ENCODE measurements around the gene TRIM5. TPM values are rescaled to one million over a fixed set of nuclear protein-coding genes. Genes with fewer than 3 reads are reported as not detected.
"Not testable (repeated sequence)": the region's sequence is repeated elsewhere in the genome, so short reads cannot be mapped to it uniquely, and the experiment has no call there.

The TRIM5 gene
- total RNA-seq, 1 experiment from 2014 or later: 21.9 TPM

DNA sequence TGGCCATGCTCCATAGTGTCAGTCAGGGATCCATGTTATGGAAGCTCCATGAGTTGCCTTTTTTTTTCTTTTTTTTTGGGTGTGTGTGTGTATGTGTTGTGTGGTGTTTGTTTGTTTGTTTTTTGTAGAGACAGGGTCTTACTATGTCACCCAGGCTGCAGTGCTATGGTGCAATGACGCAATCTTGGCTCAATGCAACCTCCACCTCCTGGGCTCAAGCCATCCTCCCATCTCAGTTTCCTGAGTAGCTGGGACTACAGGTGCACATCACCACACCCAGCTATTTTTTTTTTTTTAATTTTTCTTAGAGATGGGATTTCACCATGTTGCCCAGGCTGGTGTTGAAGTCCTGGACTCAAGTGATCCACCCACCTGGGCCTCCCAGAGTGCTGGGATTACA, 3.6 kb upstream of the TRIM5 start:
- Histone ChIP-seq H3K9me3 (no peaks in the 10 kb centered on the region), H3K4me3 (ENCODE audit: low read depth, low read length) (no peak overlapping the region), H3K27me3 (replicated peaks; ENCODE audit: control insufficient read depth, insufficient read depth, low read length) (no peaks in the 10 kb centered on the region), H3K36me3 (ENCODE audit: control insufficient read depth, insufficient read depth, low read length) (no peaks in the 10 kb centered on the region), H3K4me1 (peaks cover 30% of the 10 kb centered on the region)
- no peak overlapping the region for H3K4me3 Mint-ChIP-seq (ENCODE audit: unreplicated experiment)
- POLR2A ChIA-PET: no interaction called here
- DNase-seq: no peak
- H3K27ac Mint-ChIP-seq (ENCODE audit: unreplicated experiment): no peak overlapping the region
- H3K27me3 Mint-ChIP-seq (ENCODE audit: insufficient read depth, unreplicated experiment): no peaks in the 10 kb centered on the region
- TF ChIP-seq, protein P1, sequence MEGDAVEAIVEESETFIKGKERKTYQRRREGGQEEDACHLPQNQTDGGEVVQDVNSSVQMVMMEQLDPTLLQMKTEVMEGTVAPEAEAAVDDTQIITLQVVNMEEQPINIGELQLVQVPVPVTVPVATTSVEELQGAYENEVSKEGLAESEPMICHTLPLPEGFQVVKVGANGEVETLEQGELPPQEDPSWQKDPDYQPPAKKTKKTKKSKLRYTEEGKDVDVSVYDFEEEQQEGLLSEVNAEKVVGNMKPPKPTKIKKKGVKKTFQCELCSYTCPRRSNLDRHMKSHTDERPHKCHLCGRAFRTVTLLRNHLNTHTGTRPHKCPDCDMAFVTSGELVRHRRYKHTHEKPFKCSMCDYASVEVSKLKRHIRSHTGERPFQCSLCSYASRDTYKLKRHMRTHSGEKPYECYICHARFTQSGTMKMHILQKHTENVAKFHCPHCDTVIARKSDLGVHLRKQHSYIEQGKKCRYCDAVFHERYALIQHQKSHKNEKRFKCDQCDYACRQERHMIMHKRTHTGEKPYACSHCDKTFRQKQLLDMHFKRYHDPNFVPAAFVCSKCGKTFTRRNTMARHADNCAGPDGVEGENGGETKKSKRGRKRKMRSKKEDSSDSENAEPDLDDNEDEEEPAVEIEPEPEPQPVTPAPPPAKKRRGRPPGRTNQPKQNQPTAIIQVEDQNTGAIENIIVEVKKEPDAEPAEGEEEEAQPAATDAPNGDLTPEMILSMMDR (IDR thresholded peaks at IDR 0.05; ENCODE audit: insufficient read depth in 1 of 2, low read depth in 1 of 2, low read length in 1 of 2, severe bottlenecking in 1 of 2, unreplicated experiment in 1 of 2): no peak
- no peaks in the 10 kb centered on the region for H3K9me3 Mint-ChIP-seq (ENCODE audit: unreplicated experiment)
- intact Hi-C loops (cut with micrococcal nuclease; ENCODE audit: unreplicated experiment): no loop called here
- H3K4me1 Mint-ChIP-seq (ENCODE audit: low read depth, unreplicated experiment): peaks cover 31% of the 10 kb centered on the region
- CTCF ChIA-PET: interaction anchor here (0.6 kb wide), 1 partner anchor 239 kb away, joined by 3 read pairs; the partner anchor contains the start of gene OR51I2
- peaks cover 17% of the 10 kb centered on the region for H3K36me3 Mint-ChIP-seq (ENCODE audit: insufficient read depth, unreplicated experiment)
- no TSS peak for BruUV-seq (replicated peaks)

DNA sequence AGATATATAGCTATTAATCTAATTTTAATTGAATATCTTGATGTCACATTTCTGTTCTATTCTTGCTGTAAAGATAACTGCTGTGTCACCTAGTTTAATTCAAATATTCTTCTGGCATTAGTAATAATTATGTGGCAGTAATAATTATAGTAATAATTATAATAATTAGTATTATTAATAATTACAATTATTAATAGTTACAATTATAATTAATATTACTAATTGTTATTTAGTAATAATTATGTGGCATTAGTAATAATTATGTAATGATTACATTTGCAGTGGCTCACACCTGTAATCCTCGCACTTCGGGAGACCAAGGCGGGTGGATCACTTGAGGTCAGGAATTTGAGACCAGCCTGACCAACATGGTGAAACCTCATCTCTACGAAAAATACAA, 1.6 kb upstream of the TRIM5 start:
- Histone ChIP-seq H3K9me3 (no peaks in the 10 kb centered on the region), H3K4me3 (ENCODE audit: low read depth, low read length) (no peak overlapping the region), H3K4me1 (peaks cover 26% of the 10 kb centered on the region), H3K36me3 (ENCODE audit: control insufficient read depth, insufficient read depth, low read length) (no peaks in the 10 kb centered on the region), H3K27me3 (replicated peaks; ENCODE audit: control insufficient read depth, insufficient read depth, low read length) (no peaks in the 10 kb centered on the region)
- Mint-ChIP-seq H3K4me3 (ENCODE audit: unreplicated experiment) (no peak overlapping the region), H3K36me3 (ENCODE audit: insufficient read depth, unreplicated experiment) (peaks cover 19% of the 10 kb centered on the region), H3K27me3 (ENCODE audit: insufficient read depth, unreplicated experiment) (no peaks in the 10 kb centered on the region), H3K27ac (ENCODE audit: unreplicated experiment) (no peak overlapping the region), H3K4me1 (ENCODE audit: low read depth, unreplicated experiment) (peaks cover 32% of the 10 kb centered on the region), H3K9me3 (ENCODE audit: unreplicated experiment) (no peaks in the 10 kb centered on the region)
- TF ChIP-seq, protein P1 (IDR thresholded peaks at IDR 0.05; ENCODE audit: insufficient read depth in 1 of 2, low read depth in 1 of 2, low read length in 1 of 2, severe bottlenecking in 1 of 2, unreplicated experiment in 1 of 2): no peak
- no peak for DNase-seq
- ChIA-PET CTCF (no interaction called here), POLR2A (no interaction called here)
- intact Hi-C loops (cut with micrococcal nuclease; ENCODE audit: unreplicated experiment): no loop called here
- BruUV-seq (replicated peaks): no TSS peak

DNA sequence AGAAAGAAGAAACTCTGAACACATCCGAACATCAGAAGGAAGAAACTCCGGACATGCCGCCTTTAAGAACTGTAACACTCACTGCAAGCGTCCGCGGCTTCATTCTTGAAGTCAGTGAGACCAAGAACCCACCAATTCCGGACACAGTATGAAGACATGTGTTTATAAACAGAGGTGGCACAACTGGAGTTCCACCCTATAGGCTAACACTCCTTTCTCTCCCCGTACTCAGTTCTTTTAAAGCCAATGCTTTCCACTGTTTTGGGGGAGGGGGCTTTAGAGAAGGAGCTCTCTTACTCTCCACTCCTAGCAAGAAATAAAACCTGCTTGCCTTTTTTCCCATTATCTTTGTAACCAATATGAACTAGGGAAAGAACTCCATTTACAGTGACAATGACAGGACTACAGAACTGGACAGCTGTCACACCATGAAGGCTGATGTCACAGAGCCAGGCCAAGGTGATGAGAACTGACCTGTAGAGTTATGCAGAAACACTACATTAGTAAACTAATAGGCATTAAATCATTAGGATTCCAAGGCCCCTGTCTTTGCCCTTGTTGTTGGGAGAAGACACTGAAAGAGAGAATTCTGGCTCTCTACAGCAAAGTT, 733 bp downstream of the TRIM5 start:
- Histone ChIP-seq H3K27me3 (replicated peaks; ENCODE audit: control insufficient read depth, insufficient read depth, low read length) (no peaks in the 10 kb centered on the region), H3K36me3 (ENCODE audit: control insufficient read depth, insufficient read depth, low read length) (no peaks in the 10 kb centered on the region), H3K4me3 (ENCODE audit: low read depth, low read length) (peak overlapping the region; percentile 35), H3K4me1 (peaks cover 10% of the 10 kb centered on the region; the same call in 1 of the 2 replicates), H3K9me3 (no peaks in the 10 kb centered on the region)
- TF ChIP-seq, protein P1 (IDR thresholded peaks at IDR 0.05; ENCODE audit: insufficient read depth in 1 of 2, low read depth in 1 of 2, low read length in 1 of 2, severe bottlenecking in 1 of 2, unreplicated experiment in 1 of 2): no peak
- ChIA-PET POLR2A (interaction anchor here (0.7 to 1.3 kb wide), 2 partner anchors 23 to 63 kb away, joined by 3 to 6 read pairs; no protein-coding TSS in a partner anchor), CTCF (interaction anchor here (1.1 to 2.0 kb wide), 5 partner anchors 61 to 207 kb away, joined by 5 to 12 read pairs (median 7); no protein-coding TSS in a partner anchor)
- H3K27me3 Mint-ChIP-seq (ENCODE audit: insufficient read depth, unreplicated experiment): no peaks in the 10 kb centered on the region
- no peak for DNase-seq
- intact Hi-C loops (cut with micrococcal nuclease; ENCODE audit: unreplicated experiment): loop anchor here (1.0 to 2.0 kb wide), 2 partner anchors 83 to 124 kb away; partner anchors contain the start of gene OR52N2
- BruUV-seq (replicated peaks): TSS peak; percentile 94
- no peaks in the 10 kb centered on the region for H3K9me3 Mint-ChIP-seq (ENCODE audit: unreplicated experiment)
- peak overlapping the region; percentile 95 for H3K27ac Mint-ChIP-seq (ENCODE audit: unreplicated experiment)
- peaks cover 23% of the 10 kb centered on the region for H3K36me3 Mint-ChIP-seq (ENCODE audit: insufficient read depth, unreplicated experiment)
- peaks cover 16% of the 10 kb centered on the region for H3K4me1 Mint-ChIP-seq (ENCODE audit: low read depth, unreplicated experiment)
- H3K4me3 Mint-ChIP-seq (ENCODE audit: unreplicated experiment): peak overlapping the region; percentile 85

DNA sequence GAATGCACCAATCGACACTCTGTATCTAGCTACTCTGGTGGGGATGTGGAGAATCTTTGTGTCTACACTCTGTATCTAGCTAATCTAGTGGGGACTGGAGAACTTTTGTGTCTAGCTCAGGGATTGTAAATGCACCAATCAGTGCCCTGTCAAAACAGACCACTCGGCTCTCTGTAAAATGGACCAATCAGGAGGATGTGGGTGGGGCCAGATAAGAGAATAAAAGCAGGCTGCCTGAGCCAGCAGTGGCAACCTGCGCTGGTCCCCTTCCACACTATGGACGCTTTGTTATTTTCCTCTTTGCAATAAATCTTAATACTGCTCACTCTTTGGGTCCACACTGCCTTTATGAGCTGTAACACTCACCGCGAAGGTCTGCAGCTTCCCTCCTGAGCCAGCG, 1.3 kb downstream of the TRIM5 start:
- peak overlapping the region; percentile 95 for H3K27ac Mint-ChIP-seq (ENCODE audit: unreplicated experiment)
- intact Hi-C loops (cut with micrococcal nuclease; ENCODE audit: unreplicated experiment): loop anchor here (1.0 to 2.0 kb wide), 2 partner anchors 83 to 125 kb away; partner anchors contain the start of gene OR52N2
- H3K27me3 ChIP-seq (replicated peaks; ENCODE audit: control insufficient read depth, insufficient read depth, low read length); POLR2A ChIA-PET; H3K4me3 ChIP-seq (ENCODE audit: low read depth, low read length); H3K27me3 Mint-ChIP-seq (ENCODE audit: insufficient read depth, unreplicated experiment); DNase-seq; BruUV-seq (replicated peaks); H3K9me3 Mint-ChIP-seq (ENCODE audit: unreplicated experiment); H3K9me3 ChIP-seq; H3K36me3 ChIP-seq (ENCODE audit: control insufficient read depth, insufficient read depth, low read length): not testable (repeated sequence)
- peak overlapping the region; percentile 85 for H3K4me3 Mint-ChIP-seq (ENCODE audit: unreplicated experiment)
- peaks cover 16% of the 10 kb centered on the region for H3K4me1 Mint-ChIP-seq (ENCODE audit: low read depth, unreplicated experiment)
- peaks cover 10% of the 10 kb centered on the region; the same call in 1 of the 2 replicates for H3K4me1 ChIP-seq
- CTCF ChIA-PET: interaction anchor here (1.1 to 1.3 kb wide), 2 partner anchors 61 to 126 kb away, joined by 5 to 6 read pairs; no protein-coding TSS in a partner anchor
- peaks cover 27% of the 10 kb centered on the region for H3K36me3 Mint-ChIP-seq (ENCODE audit: insufficient read depth, unreplicated experiment)

DNA sequence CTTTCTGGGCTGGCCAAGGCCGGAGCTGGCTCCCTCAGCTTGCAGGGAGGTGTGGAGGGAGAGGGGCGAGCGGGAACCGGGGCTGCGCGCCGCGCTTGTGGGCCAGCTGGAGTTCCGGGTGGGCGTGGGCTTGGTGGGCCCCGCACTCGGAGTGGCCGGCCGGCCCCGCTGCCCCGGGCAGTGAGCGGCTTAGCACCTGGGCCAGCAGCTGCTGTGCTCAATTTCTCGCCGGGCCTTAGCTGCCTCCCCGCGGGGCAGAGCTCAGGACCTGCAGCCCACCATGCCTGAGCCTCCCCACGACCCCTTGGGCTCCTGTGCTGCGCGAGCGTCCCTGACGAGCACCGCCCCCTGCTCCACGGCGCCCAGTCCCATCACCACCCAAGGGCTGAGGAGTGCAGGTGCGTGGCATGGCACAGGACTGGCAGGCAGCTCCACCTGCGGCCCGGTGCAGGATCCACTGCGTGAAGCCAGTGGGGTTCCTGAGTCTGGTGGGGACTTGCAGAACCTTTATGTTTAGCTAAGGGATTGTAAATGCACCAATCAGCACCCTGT, 1.9 kb downstream of the TRIM5 start:
- H3K4me3 Mint-ChIP-seq (ENCODE audit: unreplicated experiment); H3K27me3 ChIP-seq (replicated peaks; ENCODE audit: control insufficient read depth, insufficient read depth, low read length); H3K27me3 Mint-ChIP-seq (ENCODE audit: insufficient read depth, unreplicated experiment); H3K27ac Mint-ChIP-seq (ENCODE audit: unreplicated experiment); DNase-seq; POLR2A ChIA-PET; H3K9me3 Mint-ChIP-seq (ENCODE audit: unreplicated experiment); H3K4me3 ChIP-seq (ENCODE audit: low read depth, low read length); H3K9me3 ChIP-seq; H3K36me3 ChIP-seq (ENCODE audit: control insufficient read depth, insufficient read depth, low read length); intact Hi-C loops (cut with micrococcal nuclease; ENCODE audit: unreplicated experiment); BruUV-seq (replicated peaks); CTCF ChIA-PET: not testable (repeated sequence)
- peaks cover 10% of the 10 kb centered on the region; the same call in 1 of the 2 replicates for H3K4me1 ChIP-seq
- Mint-ChIP-seq H3K4me1 (ENCODE audit: low read depth, unreplicated experiment) (peaks cover 16% of the 10 kb centered on the region), H3K36me3 (ENCODE audit: insufficient read depth, unreplicated experiment) (peaks cover 34% of the 10 kb centered on the region)
